OCI-LY1 (cell line): ENCODE measurements around the gene FKBP8.

Source experiments
- H2AFZ ChIP-seq: fragments of 200-600 bp; sonication (generic), shearing (Covaris generic); 2 replicates; pipeline ENCODE4 v1.6.0; 2014; ENCODE audit warnings: antibody characterized with exemption, mild to moderate bottlenecking, low read length
- H3F3A ChIP-seq: fragments of 200-600 bp; sonication (generic), shearing (Covaris generic); 2 replicates; pipeline ENCODE4 v1.6.0; 2014; ENCODE audit warnings: mild to moderate bottlenecking, antibody characterized with exemption, low read length, moderate library complexity; ENCODE audit not compliant: insufficient read depth
- H3K27ac ChIP-seq: fragments of 200-600 bp; sonication (generic); 2 replicates; pipeline ENCODE4 v1.5.1; 2014; ENCODE audit warnings: low read length, mixed run types, mild to moderate bottlenecking, low read depth; ENCODE audit not compliant: poor library complexity, severe bottlenecking
- H3K27me3 ChIP-seq: fragments of 200-600 bp; sonication (generic); 2 replicates; pipeline ENCODE4 v1.6.0; 2014; ENCODE audit warnings: antibody characterized with exemption, mild to moderate bottlenecking, low read length, moderate library complexity; ENCODE audit not compliant: insufficient read depth
- H3K36me3 ChIP-seq: fragments of 200-600 bp; sonication (generic); 2 replicates; pipeline ENCODE4 v1.6.1; 2014; ENCODE audit warnings: mild to moderate bottlenecking, antibody characterized with exemption, low read length, moderate library complexity, mixed read lengths; ENCODE audit not compliant: insufficient read depth
- H3K4me1 ChIP-seq: fragments of 200-600 bp; sonication (generic); 2 replicates; pipeline ENCODE4 v1.5.1; 2014; ENCODE audit warnings: mild to moderate bottlenecking, low read length, moderate library complexity; ENCODE audit not compliant: insufficient read depth, severe bottlenecking
- H3K4me2 ChIP-seq: fragments of 200-600 bp; sonication (generic), shearing (Covaris generic); 2 replicates; pipeline ENCODE4 v1.6.1; 2014; ENCODE audit warnings: low read length
- H3K4me3 ChIP-seq: fragments of 200-600 bp; sonication (generic); 2 replicates; pipeline ENCODE4 v1.5.1; 2014; ENCODE audit warnings: low read length, low read depth, mild to moderate bottlenecking, mixed read lengths; ENCODE audit not compliant: poor library complexity, severe bottlenecking
- H3K79me2 ChIP-seq: fragments of 200-600 bp; shearing (Covaris generic); 2 replicates; pipeline ENCODE4 v1.6.1; 2016; ENCODE audit warnings: mixed run types, low read length, mixed read lengths; ENCODE audit not compliant: insufficient read depth
- H3K9ac ChIP-seq: fragments of 200-600 bp; sonication (generic), shearing (Covaris generic); 2 replicates; pipeline ENCODE4 v1.6.1; 2014; ENCODE audit warnings: mild to moderate bottlenecking, low read length, mixed read lengths
- H3K9me2 ChIP-seq: fragments of 200-600 bp; sonication (generic), shearing (Covaris generic); 2 replicates; pipeline ENCODE4 v1.6.1; 2014; ENCODE audit warnings: low read depth, mild to moderate bottlenecking, low read length, mixed read lengths
- H3K9me3 ChIP-seq: fragments of 200-600 bp; shearing (Covaris generic); 2 replicates; pipeline ENCODE4 v1.6.1; 2014; ENCODE audit warnings: low read length, mixed read lengths
- H4K20me1 ChIP-seq: fragments of 200-600 bp; sonication (generic), shearing (Covaris generic); 2 replicates; pipeline ENCODE4 v1.6.0; 2016; ENCODE audit warnings: mild to moderate bottlenecking, low read length; ENCODE audit not compliant: insufficient read depth
- EZH2 ChIP-seq: fragments of 200-600 bp; sonication (generic), shearing (Covaris generic); IDR thresholded peaks from 2 replicates; pipeline ENCODE4 v1.8.0; 2017; ENCODE audit warnings: borderline replicate concordance, mixed run types, mild to moderate bottlenecking, antibody characterized with exemption, low read length, moderate library complexity, mixed read lengths
- TF ChIP-seq, protein P1 (sequence below): fragments of 200-600 bp; sonication (generic), shearing (Covaris generic); IDR thresholded peaks from 2 replicates; pipeline ENCODE4 v1.5.1; 2017; ENCODE audit warnings: mild to moderate bottlenecking, antibody characterized with exemption, low read length, moderate library complexity, mixed read lengths

FKBP8 gene

DNA sequence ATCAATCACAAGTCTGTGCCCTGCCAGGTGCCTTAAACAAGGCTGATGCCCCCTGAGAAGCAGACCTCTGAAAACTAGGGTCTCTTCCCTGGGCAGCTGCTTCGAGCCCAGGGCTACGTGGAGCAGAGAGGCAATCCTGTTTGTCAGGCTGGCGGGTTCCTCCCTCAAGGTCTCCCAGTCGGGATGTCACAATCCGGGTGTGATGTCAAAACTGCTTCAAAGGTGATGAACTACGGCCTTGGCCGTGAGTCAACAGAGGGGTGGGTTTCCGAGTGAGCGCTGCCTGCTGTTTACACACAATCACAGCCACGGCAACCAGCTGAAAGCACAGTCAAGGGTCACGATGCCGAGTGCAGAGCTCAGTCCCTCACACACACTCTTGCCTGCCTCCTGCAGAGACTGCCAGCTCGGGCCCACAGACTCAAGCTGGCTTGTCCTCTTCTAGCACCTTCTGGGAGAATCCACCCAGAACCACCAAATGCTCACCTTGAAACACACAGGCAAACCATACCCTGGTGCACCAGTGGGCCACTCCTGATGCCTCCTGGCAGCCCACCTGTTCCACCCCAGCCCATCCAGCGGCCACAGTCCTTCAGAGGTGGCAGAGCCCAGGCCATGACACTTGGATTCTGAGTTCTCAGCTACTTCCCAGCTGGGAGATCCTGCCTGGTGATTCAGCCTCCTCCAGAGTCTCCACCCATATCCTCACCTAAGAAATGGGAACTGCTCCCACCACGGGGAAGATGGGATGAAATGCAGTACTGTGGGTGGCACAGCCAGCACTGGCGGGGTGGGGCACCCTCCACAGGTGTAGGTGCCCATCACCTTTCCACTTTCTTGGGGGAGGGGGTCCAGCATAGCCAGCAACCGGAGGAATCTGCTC is 28.3 kb downstream of the FKBP8 start:
- no peak overlapping the region for H3K9ac ChIP-seq
- no peak overlapping the region; the same call in 1 of the 2 replicates for H3K4me2 ChIP-seq
- H3K27me3 ChIP-seq = no peaks in the 10 kb centered on the region
- no peaks in the 10 kb centered on the region for H3K9me2 ChIP-seq
- no peaks in the 10 kb centered on the region for H3K9me3 ChIP-seq
- peaks cover 36% of the 10 kb centered on the region for H3K4me1 ChIP-seq
- peaks cover 27% of the 10 kb centered on the region for H3K79me2 ChIP-seq
- peak overlapping the region; percentile 10 for H3K27ac ChIP-seq
- no peaks in the 10 kb centered on the region for H4K20me1 ChIP-seq
- no peak for TF ChIP-seq EZH2
- TF ChIP-seq, protein P1, sequence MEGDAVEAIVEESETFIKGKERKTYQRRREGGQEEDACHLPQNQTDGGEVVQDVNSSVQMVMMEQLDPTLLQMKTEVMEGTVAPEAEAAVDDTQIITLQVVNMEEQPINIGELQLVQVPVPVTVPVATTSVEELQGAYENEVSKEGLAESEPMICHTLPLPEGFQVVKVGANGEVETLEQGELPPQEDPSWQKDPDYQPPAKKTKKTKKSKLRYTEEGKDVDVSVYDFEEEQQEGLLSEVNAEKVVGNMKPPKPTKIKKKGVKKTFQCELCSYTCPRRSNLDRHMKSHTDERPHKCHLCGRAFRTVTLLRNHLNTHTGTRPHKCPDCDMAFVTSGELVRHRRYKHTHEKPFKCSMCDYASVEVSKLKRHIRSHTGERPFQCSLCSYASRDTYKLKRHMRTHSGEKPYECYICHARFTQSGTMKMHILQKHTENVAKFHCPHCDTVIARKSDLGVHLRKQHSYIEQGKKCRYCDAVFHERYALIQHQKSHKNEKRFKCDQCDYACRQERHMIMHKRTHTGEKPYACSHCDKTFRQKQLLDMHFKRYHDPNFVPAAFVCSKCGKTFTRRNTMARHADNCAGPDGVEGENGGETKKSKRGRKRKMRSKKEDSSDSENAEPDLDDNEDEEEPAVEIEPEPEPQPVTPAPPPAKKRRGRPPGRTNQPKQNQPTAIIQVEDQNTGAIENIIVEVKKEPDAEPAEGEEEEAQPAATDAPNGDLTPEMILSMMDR = no peak
- no peak overlapping the region for H3K4me3 ChIP-seq
- peaks cover 3% of the 10 kb centered on the region for H3K36me3 ChIP-seq
- no peaks in the 10 kb centered on the region for H3F3A ChIP-seq
- H2AFZ ChIP-seq = no peak overlapping the region

DNA sequence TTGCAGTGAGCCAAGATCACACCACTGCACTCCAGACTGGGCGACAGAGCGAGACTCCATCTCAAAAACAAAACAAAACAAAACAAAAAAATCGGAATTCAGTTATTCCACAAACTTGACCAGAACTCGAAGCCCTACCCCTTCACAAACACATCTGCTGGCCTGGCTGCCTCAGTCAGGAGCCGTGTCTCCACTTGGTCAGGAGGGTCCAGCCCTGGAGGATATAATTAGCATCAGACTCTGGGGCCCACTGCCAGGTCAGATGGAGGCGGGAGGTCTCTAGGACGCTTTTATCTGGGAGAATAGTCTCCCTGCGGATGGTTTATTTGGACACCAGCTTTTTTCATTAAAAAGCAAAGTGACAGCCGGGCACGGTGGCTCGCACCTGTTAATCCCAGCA is 29.5 kb downstream of the FKBP8 start:
- TF ChIP-seq EZH2 = no peak
- TF ChIP-seq, protein P1 = no peak
- Histone ChIP-seq H3K4me3 (no peak overlapping the region), H3K9ac (no peak overlapping the region), H4K20me1 (no peaks in the 10 kb centered on the region), H3K9me2 (no peaks in the 10 kb centered on the region), H3K9me3 (no peaks in the 10 kb centered on the region), H3K79me2 (peaks cover 19% of the 10 kb centered on the region), H3K36me3 (no peaks in the 10 kb centered on the region; the same call in 1 of the 2 replicates), H3K4me2 (no peak overlapping the region), H3K27ac (no peak overlapping the region), H2AFZ (no peak overlapping the region), H3K27me3 (no peaks in the 10 kb centered on the region), H3F3A (no peaks in the 10 kb centered on the region), H3K4me1 (peaks cover 24% of the 10 kb centered on the region)

DNA sequence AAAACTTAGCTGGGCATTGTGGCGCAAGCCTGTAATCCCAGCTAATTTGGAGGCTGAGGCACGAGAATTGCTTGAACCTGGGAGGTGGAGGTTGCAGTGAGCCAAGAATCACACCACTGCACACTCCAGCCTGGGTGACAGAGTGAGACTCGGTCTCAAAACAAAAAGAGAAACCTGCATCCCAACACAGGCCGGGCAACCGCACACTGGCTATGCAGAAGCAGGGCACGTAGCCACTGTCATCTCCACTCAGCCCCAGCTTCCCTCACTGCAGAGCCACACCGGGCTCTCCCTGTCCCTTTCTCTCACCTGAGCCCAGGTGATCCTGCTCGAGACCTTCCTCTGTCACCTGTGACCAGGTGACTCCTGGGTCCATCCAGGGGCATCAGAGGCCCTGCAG is 33.2 kb downstream of the FKBP8 start:
- H3K9ac ChIP-seq = no peak overlapping the region
- no peaks in the 10 kb centered on the region for H4K20me1 ChIP-seq

More for the DNA sequence above, 33.2 kb downstream of the FKBP8 start:
- Histone ChIP-seq H2AFZ (no peak overlapping the region), H3K4me2 (no peak overlapping the region), H3K9me3 (no peaks in the 10 kb centered on the region), H3K4me1 (peaks cover 18% of the 10 kb centered on the region), H3K4me3 (no peak overlapping the region), H3F3A (no peaks in the 10 kb centered on the region), H3K27ac (no peak overlapping the region), H3K36me3 (no peaks in the 10 kb centered on the region), H3K27me3 (no peaks in the 10 kb centered on the region), H3K9me2 (no peaks in the 10 kb centered on the region), H3K79me2 (peaks cover 6% of the 10 kb centered on the region)
- TF ChIP-seq EZH2 = no peak
- TF ChIP-seq, protein P1 = no peak
